AG04449 (cell line): ENCODE data around the gene PRRG4.
A peak's percentile ranks its signal among the peaks of the same experiment; 100 is the strongest.
"Not testable (repeated sequence)": the region's sequence is repeated elsewhere in the genome, so short reads cannot be mapped to it uniquely, and the experiment has no call there.

ENCODE experiments used
- CTCF ChIA-PET: fragments of 350-600 bp; formaldehyde crosslinking; extraction: SDS; loops from one replicate; lab custom pipeline; 2021; ENCODE audit warnings: antibody characterized with exemption; lab: Yijun Ruan, JAX
- POLR2A ChIA-PET: fragments of 400-600, 350-600 bp; formaldehyde crosslinking; extraction: SDS; loops from one replicate; lab custom pipeline; 2020; ENCODE audit warnings: antibody characterized with exemption, inconsistent platforms; lab: Yijun Ruan, JAX
- DNase-seq: peaks from one replicate; pipeline ENCODE4 v3.0.0-alpha.2; 2010; ENCODE audit warnings: low read depth, low spot score
- H3K4me3 ChIP-seq: 2 replicates; pipeline ENCODE4 v1.5.1; 2011; ENCODE audit warnings: low read depth, mild to moderate bottlenecking, control low read depth, low read length
- TF ChIP-seq, protein P1 (sequence below): IDR thresholded peaks from one replicate; pipeline ENCODE4 v1.5.1; 2011; ENCODE audit warnings: mild to moderate bottlenecking, moderate library complexity, low read length, control low read depth, inconsistent platforms; ENCODE audit not compliant: insufficient read depth; ENCODE audit errors: missing control alignments

PRRG4 gene

DNA sequence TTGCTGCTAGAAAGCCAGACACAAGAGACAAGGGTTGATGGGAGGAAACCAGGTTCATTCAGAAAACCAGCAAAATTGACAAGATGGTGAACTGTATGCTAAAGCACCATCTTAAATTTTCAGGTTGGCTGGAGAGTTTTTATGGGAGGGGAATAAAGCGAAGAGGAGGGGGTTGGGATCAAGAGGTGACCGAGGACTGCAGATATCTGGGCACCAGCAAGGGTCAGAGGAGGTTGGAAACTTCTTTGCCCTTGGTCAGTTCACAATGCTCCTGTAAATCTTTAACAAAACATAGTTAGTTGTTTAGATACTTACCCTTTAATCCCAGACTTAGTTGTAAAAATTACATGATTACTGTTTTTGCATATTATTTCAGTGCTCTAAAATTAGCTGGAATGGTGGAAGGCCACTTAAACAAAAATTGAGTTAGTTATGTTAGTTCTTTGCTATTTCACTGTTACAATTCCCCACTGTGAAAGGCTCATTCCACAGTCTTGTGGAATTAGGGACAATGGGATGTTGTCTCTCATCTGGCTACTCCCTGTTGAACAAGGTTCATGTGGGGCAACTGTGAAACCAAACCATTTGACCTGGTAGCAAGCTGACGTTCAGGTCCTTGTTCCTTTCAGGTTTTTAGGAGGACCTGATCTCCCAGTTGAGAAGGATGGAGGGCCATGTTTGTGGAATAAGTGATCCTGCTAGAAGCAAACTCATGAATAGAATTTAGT lies 32.3 kb downstream of the PRRG4 start:
- TF ChIP-seq, protein P1, sequence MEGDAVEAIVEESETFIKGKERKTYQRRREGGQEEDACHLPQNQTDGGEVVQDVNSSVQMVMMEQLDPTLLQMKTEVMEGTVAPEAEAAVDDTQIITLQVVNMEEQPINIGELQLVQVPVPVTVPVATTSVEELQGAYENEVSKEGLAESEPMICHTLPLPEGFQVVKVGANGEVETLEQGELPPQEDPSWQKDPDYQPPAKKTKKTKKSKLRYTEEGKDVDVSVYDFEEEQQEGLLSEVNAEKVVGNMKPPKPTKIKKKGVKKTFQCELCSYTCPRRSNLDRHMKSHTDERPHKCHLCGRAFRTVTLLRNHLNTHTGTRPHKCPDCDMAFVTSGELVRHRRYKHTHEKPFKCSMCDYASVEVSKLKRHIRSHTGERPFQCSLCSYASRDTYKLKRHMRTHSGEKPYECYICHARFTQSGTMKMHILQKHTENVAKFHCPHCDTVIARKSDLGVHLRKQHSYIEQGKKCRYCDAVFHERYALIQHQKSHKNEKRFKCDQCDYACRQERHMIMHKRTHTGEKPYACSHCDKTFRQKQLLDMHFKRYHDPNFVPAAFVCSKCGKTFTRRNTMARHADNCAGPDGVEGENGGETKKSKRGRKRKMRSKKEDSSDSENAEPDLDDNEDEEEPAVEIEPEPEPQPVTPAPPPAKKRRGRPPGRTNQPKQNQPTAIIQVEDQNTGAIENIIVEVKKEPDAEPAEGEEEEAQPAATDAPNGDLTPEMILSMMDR: no peak
- ChIA-PET POLR2A (no interaction called here), CTCF (no interaction called here)
- no peak overlapping the region for H3K4me3 ChIP-seq
- no peak for DNase-seq

DNA sequence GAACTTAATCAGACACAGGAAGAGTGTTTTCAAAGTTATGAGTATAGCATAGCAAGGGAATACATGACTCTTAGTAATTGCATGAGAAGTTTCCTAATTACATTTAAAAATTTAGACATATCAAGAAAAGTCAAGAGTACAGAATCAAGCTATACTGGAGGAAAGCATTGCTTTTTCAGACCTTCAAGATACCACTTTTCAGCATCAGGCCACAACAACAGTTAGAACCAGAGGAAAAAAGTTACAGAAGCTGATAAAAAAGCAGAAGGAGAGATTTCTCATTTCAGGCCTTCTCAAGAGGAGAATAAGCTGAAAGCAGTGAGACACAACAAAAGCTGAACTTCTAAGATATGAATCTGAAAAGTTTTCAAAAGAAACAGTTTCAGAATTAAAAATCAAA lies 34.8 kb downstream of the PRRG4 start:
- POLR2A ChIA-PET: no interaction called here
- DNase-seq: no peak
- no peak overlapping the region for H3K4me3 ChIP-seq
- TF ChIP-seq, protein P1: no peak
- CTCF ChIA-PET: interaction anchor here (1.1 to 1.2 kb wide), 2 partner anchors 20 to 28 kb away, joined by 3 read pairs; partner anchors contain the start of gene QSER1

DNA sequence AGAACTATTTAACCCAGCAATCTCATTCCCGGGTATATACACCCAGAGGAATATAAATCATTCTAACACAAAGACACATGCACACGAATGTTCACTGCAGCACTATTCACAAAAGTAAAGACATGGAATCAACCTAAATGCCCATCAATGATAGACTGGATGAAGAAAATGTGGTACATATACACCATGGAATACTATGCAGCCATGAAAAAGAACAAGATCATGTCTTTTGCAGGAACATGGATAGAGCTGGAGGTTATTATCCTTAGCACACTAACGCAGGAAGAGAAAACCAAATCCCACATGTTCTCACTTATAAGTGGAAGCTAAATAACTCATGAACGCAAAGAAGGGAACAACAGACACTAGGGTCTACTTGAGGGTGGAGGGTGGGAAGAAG lies 39.0 kb downstream of the PRRG4 start:
- H3K4me3 ChIP-seq, DNase-seq, POLR2A ChIA-PET, CTCF ChIA-PET: not testable (repeated sequence)

DNA sequence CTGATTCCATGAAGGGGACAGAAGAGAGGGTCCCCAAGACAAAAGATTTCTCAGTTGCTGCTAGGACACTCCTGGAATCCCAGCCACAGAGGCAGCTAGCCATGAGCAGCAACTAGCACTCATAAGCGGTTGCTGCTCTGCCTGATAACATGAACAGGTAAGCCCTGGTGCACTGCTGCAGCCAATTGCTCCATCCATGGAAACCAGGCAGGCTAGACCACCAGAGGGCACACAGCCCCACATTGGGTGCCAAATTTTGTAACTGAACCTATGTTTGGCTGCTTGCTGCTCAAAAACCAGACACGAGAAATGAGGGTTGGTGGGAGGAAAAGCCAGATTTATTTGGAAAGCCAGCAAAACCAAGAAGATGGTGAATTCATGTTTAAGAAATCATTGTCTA lies 40.9 kb downstream of the PRRG4 start:
- CTCF ChIA-PET: interaction anchor here (1.4 kb wide), 1 partner anchor 14 kb away, joined by 4 read pairs; no protein-coding TSS in a partner anchor

DNA sequence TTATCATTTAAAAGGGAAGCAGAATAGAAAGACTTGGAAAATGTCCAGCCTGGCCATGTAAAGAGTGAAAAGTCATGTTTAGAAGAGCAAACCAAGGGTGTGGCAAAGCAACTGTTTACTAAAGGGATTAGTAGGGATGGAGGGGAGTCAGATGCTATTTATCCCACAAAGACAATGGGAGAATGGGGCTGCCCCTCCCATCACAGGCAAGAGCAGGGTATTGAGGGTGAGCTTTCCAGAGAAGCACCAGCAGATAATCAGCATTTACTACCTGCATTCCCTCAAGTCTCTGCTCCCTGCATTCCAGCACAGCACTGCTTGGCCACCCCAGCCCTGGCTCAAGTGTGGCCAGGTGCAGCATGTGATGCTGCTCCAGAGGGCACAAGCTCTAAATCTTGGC lies 44.4 kb downstream of the PRRG4 start:
- ChIA-PET POLR2A (no interaction called here), CTCF (interaction anchor here (0.7 to 1.0 kb wide), 2 partner anchors 10 to 12 kb away, joined by 3 read pairs; no protein-coding TSS in a partner anchor)
- no peak for DNase-seq
- TF ChIP-seq, protein P1: no peak
- no peak overlapping the region for H3K4me3 ChIP-seq

More for the DNA sequence above, 40.9 kb downstream of the PRRG4 start:
- POLR2A ChIA-PET: no interaction called here
- TF ChIP-seq, protein P1: peak; percentile 9
- no peak overlapping the region for H3K4me3 ChIP-seq
- no peak for DNase-seq

DNA sequence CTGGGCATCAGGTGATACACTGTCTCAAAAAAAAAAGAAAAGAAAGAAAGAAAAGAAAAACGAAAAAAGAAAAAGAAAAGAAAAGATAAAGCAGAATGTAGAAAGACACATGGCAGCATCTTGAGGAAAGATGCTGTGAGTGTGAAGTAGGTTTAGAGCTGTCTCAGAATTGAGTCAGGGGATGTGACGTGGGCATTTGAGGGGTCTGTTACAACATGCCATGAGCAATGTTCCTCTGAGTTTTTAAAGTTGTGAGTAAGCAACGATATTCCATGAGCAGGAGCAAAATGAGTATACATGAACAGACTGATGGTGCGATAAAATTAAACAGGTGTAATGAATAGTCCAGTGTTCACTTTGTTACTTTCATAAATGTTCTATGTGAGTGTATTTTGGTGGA lies 51.6 kb downstream of the PRRG4 start:
- CTCF ChIA-PET: no interaction called here
- TF ChIP-seq, protein P1: no peak
- DNase-seq: no peak
- H3K4me3 ChIP-seq: no peak overlapping the region
- POLR2A ChIA-PET: no interaction called here
